ENCODE results near the gene HAX1. TPM values are rescaled to one million over a fixed set of nuclear protein-coding genes. Genes with fewer than 3 reads are reported as not detected.

The HAX1 gene
- total and polyA plus RNA-seq, 2 of the 8 experiments (the other 6 are each of a cell fraction or from before 2014, with no cell fraction given) = 82.2 to 115 TPM

- H4K91ac ChIP-seq (replicated peaks; ENCODE audit: insufficient read length, low read length) = no peak overlapping the region
- no peaks in the 10 kb centered on the region for H4K20me1 ChIP-seq (replicated peaks in 1 of 2; ENCODE audit: control insufficient read depth in 1 of 2, insufficient read depth in 2 of 2, low read length in 2 of 2)
- no peak overlapping the region for H2AK5ac ChIP-seq (ENCODE audit: low read depth, low read length)
- CTCF ChIA-PET (ENCODE audit: partially characterized antibody) = interaction anchor here (0.8 to 21.7 kb wide), 11 partner anchors 10 to 158 kb away, joined by 3 to 507 read pairs (median 4); partner anchors contain the start of gene TPM3
- peaks cover 16 to 20% (median 18%) of the 10 kb centered on the region in 4 experiments for H3K4me1 ChIP-seq (replicated peaks in 1 of 4; ENCODE audit: control insufficient read depth in 3 of 4, insufficient read depth in 4 of 4, low read length in 3 of 4)
- no peaks in the 10 kb centered on the region for H3K36me3 ChIP-seq (ENCODE audit: control insufficient read depth in 2 of 4, insufficient read depth in 4 of 4, low read length in 3 of 4)
- no peak overlapping the region for H4K5ac ChIP-seq (ENCODE audit: insufficient read length, low read depth, low read length)
- H3K79me2 ChIP-seq (ENCODE audit: control insufficient read depth in 1 of 2, insufficient read depth in 2 of 2, low read length in 2 of 2) = peaks cover 0 to 11% of the 10 kb centered on the region in 2 experiments; a peak in 2 of 4 replicates
- WGBS, 2 experiments (ENCODE audit: extremely low coverage in 1 of 2, insufficient coverage in 1 of 2, insufficient read length in 1 of 2, insufficient replicate concordance in 2 of 2, low coverage in 1 of 2, low lambda C conversion rate in 2 of 2, missing lambda C conversion rate in 1 of 2) = 85% methylated on average over 7 of the region's 7 CpGs; no CpG with 5 or more reads in 1 of the 2 experiments
- no peak overlapping the region for H3K4me2 ChIP-seq (ENCODE audit: insufficient read depth in 1 of 2, low read depth in 2 of 2, low read length in 2 of 2)
- H3K18ac ChIP-seq (ENCODE audit: extremely low read depth, low read length) = no peak overlapping the region
- H3K23ac ChIP-seq (ENCODE audit: insufficient read length) = no peak overlapping the region
- peaks cover 18% of the 10 kb centered on the region for H3K23me2 ChIP-seq (ENCODE audit: low read depth, low read length)
- FAIRE-seq (no peak), DNase-seq (ENCODE audit: low read depth in 1 of 2, low spot score in 2 of 2) (no peak)
- H2BK120ac ChIP-seq (replicated peaks; ENCODE audit: low read depth, low read length) = no peak overlapping the region
- H2BK15ac ChIP-seq (ENCODE audit: low read length) = no peak overlapping the region
- H3K4ac ChIP-seq (replicated peaks; ENCODE audit: insufficient read length, low read depth, low read length) = no peak overlapping the region
- H3K9ac ChIP-seq (replicated peaks in 1 of 4; ENCODE audit: extremely low read depth in 1 of 4, low read depth in 3 of 4, low read length in 3 of 4) = no peak overlapping the region
- H3K27me3 ChIP-seq (replicated peaks in 1 of 4; ENCODE audit: control insufficient read depth in 3 of 4, extremely low read depth in 1 of 4, insufficient read depth in 3 of 4, low read length in 3 of 4) = no peaks in the 10 kb centered on the region
- H2BK20ac ChIP-seq (ENCODE audit: low read length) = no peak overlapping the region
- no peak overlapping the region for H2BK5ac ChIP-seq (ENCODE audit: low read depth, low read length)
- no peak overlapping the region for H3K4me3 ChIP-seq (ENCODE audit: extremely low read depth in 1 of 4, insufficient read depth in 2 of 4, low read depth in 3 of 4, low read length in 4 of 4)
- no peak overlapping the region for H3K56ac ChIP-seq (replicated peaks; ENCODE audit: insufficient read length, low read depth, low read length)
- no peak overlapping the region for H3K27ac ChIP-seq (ENCODE audit: low read depth, low read length)
- H2BK12ac ChIP-seq (ENCODE audit: low read depth, low read length) = no peak overlapping the region
- POLR2A ChIA-PET (ENCODE audit: partially characterized antibody) = interaction anchor here (1.1 to 1.9 kb wide), 4 partner anchors 18 to 333 kb away, joined by 3 to 7 read pairs (median 4); partner anchors contain the start of gene RPS27
- no peak overlapping the region for H3K14ac ChIP-seq (ENCODE audit: insufficient read length)
- H2AFZ ChIP-seq (ENCODE audit: low read length) = no peak overlapping the region
- no peaks in the 10 kb centered on the region for H3K9me3 ChIP-seq (ENCODE audit: insufficient read depth in 2 of 2, low read depth in 1 of 2, low read length in 1 of 2)
- H4K8ac ChIP-seq (ENCODE audit: extremely low read depth, insufficient read depth, low read length) = no peak overlapping the region; the same call in 1 of the 2 replicates
- peaks cover 7% of the 10 kb centered on the region; the same call in 1 of the 2 replicates for H3K79me1 ChIP-seq (ENCODE audit: low read depth, low read length)
- TF ChIP-seq ASH2L (IDR thresholded peaks at IDR 0.05; ENCODE audit: low read length) = no peak
- no peak for TF ChIP-seq KDM5A (IDR thresholded peaks at IDR 0.05; ENCODE audit: low read length)
- no peak for TF ChIP-seq BCL11A (IDR thresholded peaks at IDR 0.05; ENCODE audit: low read depth in 2 of 2, low read length in 2 of 2)
- no peak for TF ChIP-seq SUZ12 (IDR thresholded peaks at IDR 0.05; ENCODE audit: low read length)
- no peak for TF ChIP-seq FOSL1 (IDR thresholded peaks at IDR 0.05; ENCODE audit: insufficient read depth, low read depth, low read length)
- no peak for TF ChIP-seq HDAC2 (IDR thresholded peaks at IDR 0.05; ENCODE audit: borderline replicate concordance in 1 of 2, low read depth in 2 of 2, low read length in 2 of 2)
- TF ChIP-seq ATF2 (IDR thresholded peaks at IDR 0.05; ENCODE audit: low read length) = no peak
- no peak for TF ChIP-seq GTF2F1 (IDR thresholded peaks at IDR 0.05; ENCODE audit: borderline replicate concordance, low read depth, low read length)
- TF ChIP-seq CTBP2 (IDR thresholded peaks at IDR 0.05; ENCODE audit: borderline replicate concordance, insufficient read depth, insufficient read length, low read length) = no peak
Measured at GRCh38 chr1:154323493-154323892, 51.1 kb downstream of the HAX1 start.

Measured in H1 (cell line).